Right lobe of liver (tissue), 6 donors: ENCODE measurements around the gene PITPNM2. TPM values are rescaled to one million over a fixed set of nuclear protein-coding genes. Genes with fewer than 3 reads are reported as not detected.
A peak's percentile ranks its signal among the peaks of the same experiment; 100 is the strongest.

Source experiments
- ATAC-seq, 4 donors: fragments of 200-7000 bp; cut with Tn5 transposase; one replicate each; pipeline ENCODE4 v1.9.1; 2020; ENCODE audit warnings: mild to moderate bottlenecking in 4 of 4, moderate library complexity in 4 of 4
- DNase-seq, 3 donors: peaks; one replicate each; pipeline ENCODE4 v3.0.0-alpha.2; 2020
- H3K27ac ChIP-seq, 3 donors: fragments of 200-600 bp; one replicate each; pipeline ENCODE4 v1.8.0; 2022
- H3K27me3 ChIP-seq, 2 donors: fragments of 200-600 bp; one replicate each; pipeline ENCODE4 v1.8.0; 2022
- H3K36me3 ChIP-seq, 4 donors: fragments of 200-600 bp; sonication (generic) in 1 of 4; one replicate each; pipeline versions ENCODE4 v1.5.1 to v1.8.0; 2017 to 2022; ENCODE audit warnings: control low read depth in 1 of 4
- H3K4me1 ChIP-seq, 4 donors: fragments of 200-600 bp; sonication (generic) in 1 of 4; one replicate each; pipeline versions ENCODE4 v1.5.1 to v1.8.0; 2017 to 2022; ENCODE audit warnings: control low read depth in 1 of 4
- H3K4me3 ChIP-seq, 3 donors: fragments of 200-600 bp; one replicate each; pipeline ENCODE4 v1.8.0; 2022
- H3K9me3 ChIP-seq, 4 donors: fragments of 200-600 bp; sonication (generic) in 1 of 4; one replicate each; pipeline versions ENCODE4 v1.5.1 to v1.8.0; 2017 to 2022; ENCODE audit warnings: control low read depth in 1 of 4
- POLR2A ChIP-seq: fragments of 450-650 bp; IDR thresholded peaks from one replicate; pipeline ENCODE4 v1.6.1; 2017; ENCODE audit warnings: antibody characterized with exemption, mild to moderate bottlenecking
- WGBS: methylation state at CpG from one replicate; pipeline ENCODE4 v1.1.6; 2018; ENCODE audit warnings: low coverage, low lambda C conversion rate; ENCODE audit not compliant: insufficient coverage; ENCODE audit errors: missing lambda C conversion rate; 5-methylcytosine and 5-hydroxymethylcytosine counted together
- intact Hi-C, 2 donors: fragments of 100-400 bp; cut with DNase I; formaldehyde crosslinking; loops; one replicate each; pipeline versions ENCODE4 v1.11.2 to v1.14.1; 2022
- total RNA-seq, 6 experiments: library from RNA; depleted of rRNA in 2 of 6; stranded (reverse); fragments of >200 nt in 2 of 6; fragmentation: NEBNext Ultra II Directional in 3 of 6; extraction: Animal tissue kit (Norgen Biotek cat#: 25700) in 3 of 6; gene quantifications; one replicate each; pipeline versions ENCODE4 v1.1.0 to v1.2.4, GENCODE V29; 2016 to 2023
- TF ChIP-seq, protein P1 (sequence below), 4 donors: fragments of 200-600 bp in 3 of 4; fragments of 450-650 bp in 1 of 4; IDR thresholded peaks; one replicate each; pipeline versions ENCODE4 v1.5.1 to v1.8.0; 2016 to 2022; ENCODE audit warnings: antibody characterized with exemption in 4 of 4, mild to moderate bottlenecking in 2 of 4
- donor health status: DM: no; HTN: yes; CAD: no.
- donor health status: DM: no; HTN: no; CAD: no.
- donor health status: DM: no; HTN: no; CAD: no.
- donor health status: DM: no; HTN: yes; CAD: no.
- donor health status: DM: no; HTN: yes; CAD: no.

The PITPNM2 gene
- total RNA-seq, 6 experiments from 2014 or later: 5.8 to 24.7 (median 14.2) TPM

- DNase-seq (peak in 1 of 3 donors; percentile 46), ATAC-seq (no peak)
- intact Hi-C loops: no loop called here
- H3K27ac ChIP-seq: no peak overlapping the region
- H3K4me3 ChIP-seq: no peak overlapping the region
- no peaks in the 10 kb centered on the region for H3K36me3 ChIP-seq
- peaks cover 0 to 9% (median 3%) of the 10 kb centered on the region in 4 donors for H3K4me1 ChIP-seq
- no peaks in the 10 kb centered on the region for H3K9me3 ChIP-seq
- TF ChIP-seq POLR2A: no peak
- TF ChIP-seq, protein P1, sequence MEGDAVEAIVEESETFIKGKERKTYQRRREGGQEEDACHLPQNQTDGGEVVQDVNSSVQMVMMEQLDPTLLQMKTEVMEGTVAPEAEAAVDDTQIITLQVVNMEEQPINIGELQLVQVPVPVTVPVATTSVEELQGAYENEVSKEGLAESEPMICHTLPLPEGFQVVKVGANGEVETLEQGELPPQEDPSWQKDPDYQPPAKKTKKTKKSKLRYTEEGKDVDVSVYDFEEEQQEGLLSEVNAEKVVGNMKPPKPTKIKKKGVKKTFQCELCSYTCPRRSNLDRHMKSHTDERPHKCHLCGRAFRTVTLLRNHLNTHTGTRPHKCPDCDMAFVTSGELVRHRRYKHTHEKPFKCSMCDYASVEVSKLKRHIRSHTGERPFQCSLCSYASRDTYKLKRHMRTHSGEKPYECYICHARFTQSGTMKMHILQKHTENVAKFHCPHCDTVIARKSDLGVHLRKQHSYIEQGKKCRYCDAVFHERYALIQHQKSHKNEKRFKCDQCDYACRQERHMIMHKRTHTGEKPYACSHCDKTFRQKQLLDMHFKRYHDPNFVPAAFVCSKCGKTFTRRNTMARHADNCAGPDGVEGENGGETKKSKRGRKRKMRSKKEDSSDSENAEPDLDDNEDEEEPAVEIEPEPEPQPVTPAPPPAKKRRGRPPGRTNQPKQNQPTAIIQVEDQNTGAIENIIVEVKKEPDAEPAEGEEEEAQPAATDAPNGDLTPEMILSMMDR (IDR thresholded peaks at IDR 0.05): no peak
- no peaks in the 10 kb centered on the region for H3K27me3 ChIP-seq
- 100% methylated on average over 5 of the region's 9 CpGs for WGBS
Observed at GRCh38 chr12:123134271-123134671, 16.6 kb downstream of the PITPNM2 start.

GRCh38 chr12:123133701-123134100, 17.2 kb downstream of the PITPNM2 start:
- H3K27me3 ChIP-seq: no peaks in the 10 kb centered on the region
- H3K9me3 ChIP-seq: no peaks in the 10 kb centered on the region
- WGBS: 78% methylated on average over 9 of the region's 9 CpGs
- no peak overlapping the region for H3K4me3 ChIP-seq
- DNase-seq (peak in 1 of 3 donors; percentile 1), ATAC-seq (no peak)
- TF ChIP-seq, protein P1 (IDR thresholded peaks at IDR 0.05): no peak
- no peak for TF ChIP-seq POLR2A
- peaks cover 0 to 9% (median 3%) of the 10 kb centered on the region in 4 donors for H3K4me1 ChIP-seq
- H3K36me3 ChIP-seq: no peaks in the 10 kb centered on the region
- no peak overlapping the region for H3K27ac ChIP-seq
- intact Hi-C loops: no loop called here

DNA sequence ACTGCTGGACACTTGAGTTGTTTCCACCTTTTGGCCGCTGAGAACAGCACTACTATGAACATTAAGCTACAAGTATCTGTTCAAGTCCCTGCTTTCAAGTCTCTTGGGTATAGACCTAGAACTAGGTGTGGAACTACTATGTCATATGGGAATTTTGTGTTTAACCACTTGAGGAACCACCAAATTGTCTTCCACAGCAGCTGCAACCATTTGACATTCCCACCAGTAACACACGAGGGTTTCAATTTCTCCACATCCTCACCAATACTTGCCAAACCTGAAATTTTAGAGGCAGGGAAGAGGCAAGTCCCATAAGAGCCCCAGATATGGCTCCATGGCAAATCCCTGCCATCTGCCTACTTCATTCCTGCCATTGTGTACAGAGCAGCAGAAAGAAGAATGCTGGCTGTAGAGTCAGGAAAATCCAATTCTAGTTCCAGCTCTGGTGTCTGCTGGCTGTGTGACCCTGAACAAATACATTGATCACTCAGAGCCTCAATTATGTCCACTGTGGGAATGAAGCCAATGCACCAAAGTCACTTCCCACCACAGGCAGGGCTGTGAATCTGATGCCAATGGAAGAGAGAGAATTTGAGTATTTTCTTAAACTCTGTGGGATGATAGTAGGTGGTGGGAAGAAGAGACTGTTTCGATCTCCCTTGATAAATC, 17.8 kb downstream of the PITPNM2 start:
- ATAC-seq (peak; percentile 43 to 79 (median 62)), DNase-seq (peak in 1 of 3 donors; percentile 2)
- peaks cover 0 to 9% (median 3%) of the 10 kb centered on the region in 4 donors for H3K4me1 ChIP-seq
- no peak overlapping the region for H3K4me3 ChIP-seq
- no peaks in the 10 kb centered on the region for H3K36me3 ChIP-seq
- TF ChIP-seq POLR2A: no peak
- TF ChIP-seq, protein P1 (IDR thresholded peaks at IDR 0.05): no peak
- H3K9me3 ChIP-seq: no peaks in the 10 kb centered on the region
- H3K27ac ChIP-seq: no peak overlapping the region
- H3K27me3 ChIP-seq: no peaks in the 10 kb centered on the region
- WGBS: 90% methylated on average over 2 of the region's 3 CpGs
- intact Hi-C loops: no loop called here

DNA sequence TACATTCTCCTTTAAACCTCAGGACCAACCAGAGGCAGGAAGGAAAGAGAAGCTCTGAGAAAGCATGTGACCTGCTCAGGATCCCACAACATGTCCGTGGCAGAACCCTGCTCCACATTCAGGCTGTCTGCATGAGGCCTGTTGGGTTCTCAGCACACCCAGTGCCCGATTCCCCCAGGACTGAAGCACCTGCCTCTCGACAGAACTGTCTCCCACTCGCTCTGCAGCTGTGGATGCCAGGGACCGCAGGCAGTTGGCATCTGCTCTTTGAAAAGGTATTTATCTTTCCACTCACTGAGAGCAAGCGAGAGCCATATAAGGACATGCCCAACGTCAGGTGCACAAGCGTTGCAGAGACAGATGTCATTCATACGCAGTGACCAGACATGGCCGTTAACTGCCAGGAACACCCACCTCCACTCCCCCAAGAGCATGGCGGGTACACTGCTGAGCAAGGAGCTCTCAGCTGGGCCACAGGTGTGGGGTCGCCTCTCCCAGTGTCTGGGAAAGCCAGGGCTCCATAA, 18.9 kb downstream of the PITPNM2 start:
- no peaks in the 10 kb centered on the region for H3K27me3 ChIP-seq
- H3K36me3 ChIP-seq: no peaks in the 10 kb centered on the region
- DNase-seq: peak in 1 of 3 donors; percentile 49
- no peak overlapping the region for H3K4me3 ChIP-seq
- TF ChIP-seq, protein P1 (IDR thresholded peaks at IDR 0.05): no peak
- no peak for TF ChIP-seq POLR2A
- intact Hi-C loops: no loop called here
- peaks cover 0 to 9% (median 3%) of the 10 kb centered on the region in 4 donors for H3K4me1 ChIP-seq
- peak; percentile 7 to 69 (median 28) for ATAC-seq
- no peaks in the 10 kb centered on the region for H3K9me3 ChIP-seq
- peak overlapping the region in 1 of 3 donors; percentile 24 for H3K27ac ChIP-seq
- no CpG with 5 or more reads among the region's 12 CpGs for WGBS
